ENCODE measurements around the gene CLDN6. TPM values are rescaled to one million over a fixed set of nuclear protein-coding genes. Genes with fewer than 3 reads are reported as not detected.

CLDN6 gene
- total RNA-seq, 1 experiment from 2014 or later = 743 TPM

DNA sequence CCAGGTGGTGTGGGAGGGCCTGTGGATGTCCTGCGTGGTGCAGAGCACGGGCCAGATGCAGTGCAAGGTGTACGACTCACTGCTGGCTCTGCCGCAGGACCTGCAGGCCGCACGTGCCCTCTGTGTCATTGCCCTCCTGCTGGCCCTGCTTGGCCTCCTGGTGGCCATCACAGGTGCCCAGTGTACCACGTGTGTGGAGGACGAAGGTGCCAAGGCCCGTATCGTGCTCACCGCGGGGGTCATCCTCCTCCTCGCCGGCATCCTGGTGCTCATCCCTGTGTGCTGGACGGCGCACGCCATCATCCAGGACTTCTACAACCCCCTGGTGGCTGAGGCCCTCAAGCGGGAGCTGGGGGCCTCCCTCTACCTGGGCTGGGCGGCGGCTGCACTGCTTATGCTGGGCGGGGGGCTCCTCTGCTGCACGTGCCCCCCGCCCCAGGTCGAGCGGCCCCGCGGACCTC is 4.5 kb downstream of the CLDN6 start:
- Histone ChIP-seq H2AFZ (ENCODE audit: low read length) (no peak overlapping the region), H3K23me2 (ENCODE audit: insufficient read length, low read depth, low read length, poor library complexity, severe bottlenecking) (peaks cover 20% of the 10 kb centered on the region), H3K23ac (ENCODE audit: insufficient read length, low read depth, low read length) (no peak overlapping the region), H4K5ac (ENCODE audit: insufficient read length, low read depth, low read length) (no peak overlapping the region), H3T11ph (ENCODE audit: low read length) (no peak overlapping the region), H2BK5ac (ENCODE audit: insufficient read length, low read length) (no peak overlapping the region), H2BK12ac (ENCODE audit: insufficient read length, low read depth, low read length) (no peak overlapping the region), H3K4me1 (ENCODE audit: insufficient read depth, low read length) (no peaks in the 10 kb centered on the region; the same call in 1 of the 2 replicates), H3K9ac (ENCODE audit: extremely low read depth, insufficient read length, low read length) (no peak overlapping the region), H3K27me3 (ENCODE audit: insufficient read depth, low read length) (no peaks in the 10 kb centered on the region), H3K79me1 (ENCODE audit: insufficient read depth, low read depth, low read length, poor library complexity, severe bottlenecking) (no peaks in the 10 kb centered on the region), H3K4ac (ENCODE audit: low read depth, low read length) (no peak overlapping the region), H3K56ac (ENCODE audit: insufficient read length, low read depth, low read length) (no peak overlapping the region), H3K18ac (ENCODE audit: insufficient read length, low read depth, low read length) (no peak overlapping the region), H3K9me3 (ENCODE audit: control insufficient read depth, low read depth, low read length) (no peaks in the 10 kb centered on the region), H3K79me2 (ENCODE audit: insufficient read depth, low read length) (peaks cover 9% of the 10 kb centered on the region; the same call in 1 of the 2 replicates), H2BK120ac (ENCODE audit: low read depth, low read length, poor library complexity, severe bottlenecking) (no peak overlapping the region), H2BK15ac (ENCODE audit: low read depth, low read length) (no peak overlapping the region), H3K27ac (ENCODE audit: insufficient read length, low read depth, low read length) (no peak overlapping the region), H2BK20ac (ENCODE audit: low read depth, low read length, poor library complexity, severe bottlenecking) (no peak overlapping the region), H4K20me1 (ENCODE audit: control insufficient read depth, insufficient read depth, insufficient read length) (no peaks in the 10 kb centered on the region), H2AK5ac (ENCODE audit: insufficient read length, low read length) (no peak overlapping the region), H4K91ac (ENCODE audit: insufficient read length, low read depth, low read length) (no peak overlapping the region), H3K4me2 (ENCODE audit: insufficient read depth, insufficient read length, low read length) (no peak overlapping the region), H3K14ac (ENCODE audit: insufficient read depth, low read length) (no peak overlapping the region; the same call in 1 of the 2 replicates), H4K8ac (replicated peaks; ENCODE audit: insufficient read length, low read depth, low read length) (no peak overlapping the region)
- DNase-seq = peak; percentile 66
- H3K36me3 Mint-ChIP-seq (ENCODE audit: insufficient read depth in 1 of 3, low read depth in 3 of 3) = peaks cover 21 to 32% (median 30%) of the 10 kb centered on the region in 3 experiments
- peak overlapping the region in 2 of 3 experiments; percentile 57 to 58; a peak in 2 of 7 replicates for H3K27ac Mint-ChIP-seq
- no CpG with 5 or more reads among the region's 27 CpGs for WGBS (ENCODE audit: extremely low coverage, insufficient read length, low lambda C conversion rate)
- no peaks in the 10 kb centered on the region for H3K9me3 Mint-ChIP-seq
- H3K4me3 Mint-ChIP-seq = peak overlapping the region; percentile 19 to 79; a peak in 3 of 5 replicates
- H3K4me1 Mint-ChIP-seq = peaks cover 51 to 80% of the 10 kb centered on the region in 2 experiments
- TF ChIP-seq, protein P1, sequence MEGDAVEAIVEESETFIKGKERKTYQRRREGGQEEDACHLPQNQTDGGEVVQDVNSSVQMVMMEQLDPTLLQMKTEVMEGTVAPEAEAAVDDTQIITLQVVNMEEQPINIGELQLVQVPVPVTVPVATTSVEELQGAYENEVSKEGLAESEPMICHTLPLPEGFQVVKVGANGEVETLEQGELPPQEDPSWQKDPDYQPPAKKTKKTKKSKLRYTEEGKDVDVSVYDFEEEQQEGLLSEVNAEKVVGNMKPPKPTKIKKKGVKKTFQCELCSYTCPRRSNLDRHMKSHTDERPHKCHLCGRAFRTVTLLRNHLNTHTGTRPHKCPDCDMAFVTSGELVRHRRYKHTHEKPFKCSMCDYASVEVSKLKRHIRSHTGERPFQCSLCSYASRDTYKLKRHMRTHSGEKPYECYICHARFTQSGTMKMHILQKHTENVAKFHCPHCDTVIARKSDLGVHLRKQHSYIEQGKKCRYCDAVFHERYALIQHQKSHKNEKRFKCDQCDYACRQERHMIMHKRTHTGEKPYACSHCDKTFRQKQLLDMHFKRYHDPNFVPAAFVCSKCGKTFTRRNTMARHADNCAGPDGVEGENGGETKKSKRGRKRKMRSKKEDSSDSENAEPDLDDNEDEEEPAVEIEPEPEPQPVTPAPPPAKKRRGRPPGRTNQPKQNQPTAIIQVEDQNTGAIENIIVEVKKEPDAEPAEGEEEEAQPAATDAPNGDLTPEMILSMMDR (conservative IDR thresholded peaks at IDR 0.05) = peak; percentile 32; the same call in 2 of the 3 replicates
- peaks cover 6% of the 10 kb centered on the region for H3K27me3 Mint-ChIP-seq (ENCODE audit: low read depth)

Measured in H9 (cell line).